ENCODE results near the gene NUMBL. TPM values are rescaled to one million over a fixed set of nuclear protein-coding genes. Genes with fewer than 3 reads are reported as not detected.

NUMBL gene
- total RNA-seq, 1 experiment from 2014 or later: 41.7 TPM

GRCh38 chr19:40739030-40739839, 48.8 kb upstream of the NUMBL start:
- intact Hi-C loops (cut with micrococcal nuclease): no loop called here
- Histone ChIP-seq H3K27me3 (ENCODE audit: insufficient read depth, low read length) (no peaks in the 10 kb centered on the region), H3K79me2 (ENCODE audit: insufficient read depth, low read length) (no peaks in the 10 kb centered on the region), H3K27ac (ENCODE audit: low read depth, low read length) (no peak overlapping the region), H3K9ac (ENCODE audit: low read length) (no peak overlapping the region), H4K20me1 (ENCODE audit: insufficient read depth) (no peaks in the 10 kb centered on the region), H3K9me2 (ENCODE audit: insufficient read depth) (no peaks in the 10 kb centered on the region), H3K4me1 (ENCODE audit: control insufficient read depth in 1 of 2, insufficient read depth in 2 of 2, low read length in 2 of 2) (peaks cover 5 to 12% of the 10 kb centered on the region in 2 experiments; a peak in 3 of 4 replicates), H2AFZ (ENCODE audit: low read depth, low read length, poor library complexity, severe bottlenecking) (no peak overlapping the region), H3K9me3 (ENCODE audit: control insufficient read depth in 1 of 2, insufficient read depth in 1 of 2, low read depth in 1 of 2, low read length in 2 of 2) (no peaks in the 10 kb centered on the region), H3K36me3 (ENCODE audit: control insufficient read depth in 1 of 2, insufficient read depth in 2 of 2, low read length in 2 of 2) (peaks cover 5 to 9% of the 10 kb centered on the region in 2 experiments; a peak in 3 of 4 replicates), H3K4me2 (ENCODE audit: low read length) (no peak overlapping the region), H3K4me3 (replicated peaks in 1 of 2; ENCODE audit: low read depth in 1 of 2, low read length in 2 of 2) (no peak overlapping the region)
- no TSS peak for BruUV-seq (replicated peaks)
- no peak for TF ChIP-seq MAX (IDR thresholded peaks at IDR 0.05)
- DNase-seq (ENCODE audit: low read depth, low spot score): no peak
- ChIA-PET CTCF (no interaction called here), POLR2A (no interaction called here), RAD21 (ENCODE audit: low non-redundant PET in 1 of 2, low total read pairs in 2 of 2, uncharacterized antibody in 2 of 2, unreplicated experiment in 2 of 2) (no interaction called here)
- ATAC-seq: no peak

- no peak overlapping the region for H3K4me3 ChIP-seq (replicated peaks in 1 of 2; ENCODE audit: low read depth in 1 of 2, low read length in 2 of 2)
- ATAC-seq (no peak), DNase-seq (ENCODE audit: low read depth, low spot score) (no peak)
- H2AFZ ChIP-seq (ENCODE audit: low read depth, low read length, poor library complexity, severe bottlenecking): no peak overlapping the region
- CTCF ChIA-PET: no interaction called here
- H3K79me2 ChIP-seq (ENCODE audit: insufficient read depth, low read length): no peaks in the 10 kb centered on the region
- H3K36me3 ChIP-seq (ENCODE audit: control insufficient read depth in 1 of 2, insufficient read depth in 2 of 2, low read length in 2 of 2): peaks cover 14 to 17% of the 10 kb centered on the region in 2 experiments; a peak in 3 of 4 replicates
- H3K9me2 ChIP-seq (ENCODE audit: insufficient read depth): no peaks in the 10 kb centered on the region
- H3K9me3 ChIP-seq (ENCODE audit: control insufficient read depth in 1 of 2, insufficient read depth in 1 of 2, low read depth in 1 of 2, low read length in 2 of 2): no peaks in the 10 kb centered on the region
- H3K4me1 ChIP-seq (ENCODE audit: control insufficient read depth in 1 of 2, insufficient read depth in 2 of 2, low read length in 2 of 2): peaks cover 5 to 12% of the 10 kb centered on the region in 2 experiments; a peak in 3 of 4 replicates
- H3K27me3 ChIP-seq (ENCODE audit: insufficient read depth, low read length): no peaks in the 10 kb centered on the region
- intact Hi-C loops (cut with micrococcal nuclease): no loop called here
- RAD21 ChIA-PET (ENCODE audit: low non-redundant PET in 1 of 2, low total read pairs in 2 of 2, uncharacterized antibody in 2 of 2, unreplicated experiment in 2 of 2): no interaction called here
- POLR2A ChIA-PET: no interaction called here
- no peak overlapping the region for H3K4me2 ChIP-seq (ENCODE audit: low read length)
- BruUV-seq (replicated peaks): no TSS peak
- TF ChIP-seq YY1 (IDR thresholded peaks at IDR 0.05; ENCODE audit: extremely low read depth, insufficient replicate concordance, low read depth, low read length) (no peak), CBX3 (IDR thresholded peaks at IDR 0.05; ENCODE audit: low read depth) (no peak), ZFX (IDR thresholded peaks at IDR 0.05) (no peak), ZNF274 (IDR thresholded peaks at IDR 0.05; ENCODE audit: low read depth, low read length) (no peak)
- no peak overlapping the region for H3K9ac ChIP-seq (ENCODE audit: low read length)
- no peak overlapping the region for H3K27ac ChIP-seq (ENCODE audit: low read depth, low read length)
- no peaks in the 10 kb centered on the region for H4K20me1 ChIP-seq (ENCODE audit: insufficient read depth)
These were observed 46.7 kb upstream of the NUMBL start for GRCh38 chr19:40737102-40737644.

All from HCT116 (cell line).